ENCODE measurements around the gene GPT2.
A peak's percentile ranks its signal among the peaks of the same experiment; 100 is the strongest.

- TF ChIP-seq CTCF (conservative IDR thresholded peaks at IDR 0.05) = no peak
- TF ChIP-seq ZFX (IDR thresholded peaks at IDR 0.05) = peak; percentile 68; the same call in 1 of the 2 replicates
Observed at GRCh38 chr16:46920402-46921068, 36.4 kb downstream of the GPT2 start.

Data from C4-2B (cell line).